ENCODE measurements around the gene TMEM208. TPM values are rescaled to one million over a fixed set of nuclear protein-coding genes. Genes with fewer than 3 reads are reported as not detected.

Gene TMEM208
- total and polyA plus RNA-seq, 2 of the 13 experiments (the other 11 are each of a cell fraction or from before 2014, with no cell fraction given) = 58.8 to 72.9 TPM

DNA sequence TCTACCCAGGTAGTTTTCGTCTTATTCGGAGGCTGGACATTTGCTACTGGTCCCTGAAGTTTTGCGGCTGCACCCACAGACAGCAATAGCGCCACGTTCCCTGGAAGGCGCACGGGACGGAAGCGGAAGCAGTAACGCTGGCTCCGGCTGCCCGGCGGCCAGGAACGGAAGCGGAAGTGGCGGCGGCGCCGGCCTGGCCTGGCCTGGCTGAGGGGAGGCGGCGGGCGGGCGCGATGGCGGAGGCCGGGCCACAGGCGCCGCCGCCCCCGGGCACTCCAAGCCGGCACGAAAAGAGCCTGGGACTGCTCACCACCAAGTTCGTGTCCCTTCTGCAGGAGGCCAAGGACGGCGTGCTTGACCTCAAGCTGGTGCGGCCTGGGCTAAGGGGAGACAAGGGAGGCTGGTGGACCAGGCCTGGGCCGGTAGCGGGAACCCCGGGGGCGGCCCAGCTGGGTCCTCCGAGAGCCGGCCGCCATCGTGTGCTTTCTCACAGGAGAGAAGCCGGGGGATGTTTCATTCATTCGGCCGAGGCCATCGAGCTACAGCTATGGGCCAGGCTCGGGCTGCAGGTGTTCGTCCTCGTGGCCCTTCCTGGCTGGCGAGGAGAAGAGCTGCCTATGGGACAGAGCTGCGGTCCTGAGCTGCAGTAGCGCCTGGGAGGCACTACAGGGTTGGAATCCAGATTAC lies 34.8 kb upstream of the TMEM208 start, which contains the start of gene E2F4 (continued):
- TF ChIP-seq TRAFD1 (CRISPR knock-in tag; IDR thresholded peaks at IDR 0.05; ENCODE audit: borderline replicate concordance) (0 out of 2 replicates have a peak, but pooled peaks have one; percentile 82), NCOA2 (CRISPR knock-in tag; IDR thresholded peaks at IDR 0.05) (0 out of 2 replicates have a peak, but pooled peaks have one; percentile 29), ZNF558 (CRISPR knock-in tag; IDR thresholded peaks at IDR 0.05; ENCODE audit: borderline replicate concordance) (no peak), ZNF687 (CRISPR knock-in tag; IDR thresholded peaks at IDR 0.05) (peak; percentile 84), ZNF557 (CRISPR knock-in tag; IDR thresholded peaks at IDR 0.05) (no peak), ZFP36L1 (CRISPR knock-in tag; IDR thresholded peaks at IDR 0.05) (no peak), SMC3 (IDR thresholded peaks at IDR 0.05; ENCODE audit: low read length) (no peak), NR2F1 (CRISPR knock-in tag; IDR thresholded peaks at IDR 0.05) (no peak; a peak in 1 of 4 replicates), FOXO1 (CRISPR knock-in tag; IDR thresholded peaks at IDR 0.05) (peak; percentile 51; the same call in 1 of the 2 replicates)
- TF ChIP-seq, protein P1, sequence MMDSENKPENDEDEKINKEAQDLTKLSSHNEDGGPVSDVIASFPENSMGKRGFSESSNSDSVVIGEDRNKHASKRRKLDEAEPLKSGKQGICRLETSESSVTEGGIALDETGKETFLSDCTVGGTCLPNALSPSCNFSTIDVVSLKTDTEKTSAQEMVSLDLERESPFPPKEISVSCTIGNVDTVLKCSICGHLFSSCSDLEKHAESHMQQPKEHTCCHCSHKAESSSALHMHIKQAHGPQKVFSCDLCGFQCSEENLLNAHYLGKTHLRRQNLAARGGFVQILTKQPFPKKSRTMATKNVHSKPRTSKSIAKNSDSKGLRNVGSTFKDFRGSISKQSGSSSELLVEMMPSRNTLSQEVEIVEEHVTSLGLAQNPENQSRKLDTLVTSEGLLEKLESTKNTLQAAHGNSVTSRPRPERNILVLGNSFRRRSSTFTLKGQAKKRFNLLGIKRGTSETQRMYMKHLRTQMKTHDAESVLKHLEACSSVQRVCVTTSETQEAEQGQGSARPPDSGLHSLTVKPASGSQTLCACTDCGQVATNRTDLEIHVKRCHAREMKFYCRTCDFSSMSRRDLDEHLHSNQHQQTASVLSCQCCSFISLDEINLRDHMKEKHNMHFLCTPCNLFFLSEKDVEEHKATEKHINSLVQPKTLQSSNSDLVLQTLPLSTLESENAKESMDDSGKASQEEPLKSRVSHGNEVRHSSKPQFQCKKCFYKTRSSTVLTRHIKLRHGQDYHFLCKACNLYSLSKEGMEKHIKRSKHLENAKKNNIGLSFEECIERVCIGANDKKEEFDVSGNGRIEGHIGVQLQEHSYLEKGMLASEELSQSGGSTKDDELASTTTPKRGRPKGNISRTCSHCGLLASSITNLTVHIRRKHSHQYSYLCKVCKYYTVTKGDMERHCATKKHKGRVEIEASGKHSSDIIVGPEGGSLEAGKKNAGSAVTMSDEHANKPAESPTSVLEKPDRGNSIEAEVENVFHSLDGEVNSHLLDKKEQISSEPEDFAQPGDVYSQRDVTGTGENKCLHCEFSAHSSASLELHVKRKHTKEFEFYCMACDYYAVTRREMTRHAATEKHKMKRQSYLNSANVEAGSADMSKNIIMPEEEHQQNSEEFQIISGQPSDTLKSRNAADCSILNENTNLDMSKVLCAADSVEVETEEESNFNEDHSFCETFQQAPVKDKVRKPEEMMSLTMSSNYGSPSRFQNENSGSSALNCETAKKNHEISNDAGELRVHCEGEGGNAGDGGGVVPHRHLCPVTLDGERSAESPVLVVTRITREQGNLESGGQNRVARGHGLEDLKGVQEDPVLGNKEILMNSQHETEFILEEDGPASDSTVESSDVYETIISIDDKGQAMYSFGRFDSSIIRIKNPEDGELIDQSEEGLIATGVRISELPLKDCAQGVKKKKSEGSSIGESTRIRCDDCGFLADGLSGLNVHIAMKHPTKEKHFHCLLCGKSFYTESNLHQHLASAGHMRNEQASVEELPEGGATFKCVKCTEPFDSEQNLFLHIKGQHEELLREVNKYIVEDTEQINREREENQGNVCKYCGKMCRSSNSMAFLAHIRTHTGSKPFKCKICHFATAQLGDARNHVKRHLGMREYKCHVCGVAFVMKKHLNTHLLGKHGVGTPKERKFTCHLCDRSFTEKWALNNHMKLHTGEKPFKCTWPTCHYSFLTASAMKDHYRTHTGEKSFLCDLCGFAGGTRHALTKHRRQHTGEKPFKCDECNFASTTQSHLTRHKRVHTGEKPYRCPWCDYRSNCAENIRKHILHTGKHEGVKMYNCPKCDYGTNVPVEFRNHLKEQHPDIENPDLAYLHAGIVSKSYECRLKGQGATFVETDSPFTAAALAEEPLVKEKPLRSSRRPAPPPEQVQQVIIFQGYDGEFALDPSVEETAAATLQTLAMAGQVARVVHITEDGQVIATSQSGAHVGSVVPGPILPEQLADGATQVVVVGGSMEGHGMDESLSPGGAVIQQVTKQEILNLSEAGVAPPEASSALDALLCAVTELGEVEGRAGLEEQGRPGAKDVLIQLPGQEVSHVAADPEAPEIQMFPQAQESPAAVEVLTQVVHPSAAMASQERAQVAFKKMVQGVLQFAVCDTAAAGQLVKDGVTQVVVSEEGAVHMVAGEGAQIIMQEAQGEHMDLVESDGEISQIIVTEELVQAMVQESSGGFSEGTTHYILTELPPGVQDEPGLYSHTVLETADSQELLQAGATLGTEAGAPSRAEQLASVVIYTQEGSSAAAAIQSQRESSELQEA (CRISPR knock-in tag; IDR thresholded peaks at IDR 0.05; ENCODE audit: not compliant biosample characterization) = no peak
- TF ChIP-seq, protein P2, sequence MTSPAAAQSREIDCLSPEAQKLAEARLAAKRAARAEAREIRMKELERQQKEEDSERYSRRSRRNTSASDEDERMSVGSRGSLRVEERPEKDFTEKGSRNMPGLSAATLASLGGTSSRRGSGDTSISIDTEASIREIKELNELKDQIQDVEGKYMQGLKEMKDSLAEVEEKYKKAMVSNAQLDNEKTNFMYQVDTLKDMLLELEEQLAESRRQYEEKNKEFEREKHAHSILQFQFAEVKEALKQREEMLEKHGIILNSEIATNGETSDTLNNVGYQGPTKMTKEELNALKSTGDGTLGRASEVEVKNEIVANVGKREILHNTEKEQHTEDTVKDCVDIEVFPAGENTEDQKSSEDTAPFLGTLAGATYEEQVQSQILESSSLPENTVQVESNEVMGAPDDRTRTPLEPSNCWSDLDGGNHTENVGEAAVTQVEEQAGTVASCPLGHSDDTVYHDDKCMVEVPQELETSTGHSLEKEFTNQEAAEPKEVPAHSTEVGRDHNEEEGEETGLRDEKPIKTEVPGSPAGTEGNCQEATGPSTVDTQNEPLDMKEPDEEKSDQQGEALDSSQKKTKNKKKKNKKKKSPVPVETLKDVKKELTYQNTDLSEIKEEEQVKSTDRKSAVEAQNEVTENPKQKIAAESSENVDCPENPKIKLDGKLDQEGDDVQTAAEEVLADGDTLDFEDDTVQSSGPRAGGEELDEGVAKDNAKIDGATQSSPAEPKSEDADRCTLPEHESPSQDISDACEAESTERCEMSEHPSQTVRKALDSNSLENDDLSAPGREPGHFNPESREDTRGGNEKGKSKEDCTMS (CRISPR knock-in tag; conservative IDR thresholded peaks at IDR 0.05) = 0 out of 2 replicates have a peak, but pooled peaks have one; percentile 8

Measured in HepG2 (cell line).